GM18511 (cell line): ENCODE measurements around the gene SEMA6A.
"Not testable (repeated sequence)": the region's sequence is repeated elsewhere in the genome, so short reads cannot be mapped to it uniquely, and the experiment has no call there.

Source experiments
- ATAC-seq: cut with Tn5 transposase; IDR thresholded peaks from one replicate; pipeline ENCODE4 v1.9.1; 2021; ENCODE audit warnings: mild to moderate bottlenecking, moderate library complexity; ENCODE audit not compliant: unreplicated experiment

Gene SEMA6A

GRCh38 chr5:116554764-116555163 is 19.9 kb downstream of the SEMA6A start:
- ATAC-seq = no peak

GRCh38 chr5:116553366-116553765 is 21.3 kb downstream of the SEMA6A start:
- ATAC-seq = no peak

- no peak for ATAC-seq
These were observed 24.5 kb downstream of the SEMA6A start for GRCh38 chr5:116550082-116550481.

GRCh38 chr5:116546743-116547124 is 27.9 kb downstream of the SEMA6A start:
- ATAC-seq = no peak

GRCh38 chr5:116546033-116546742 is 28.4 kb downstream of the SEMA6A start:
- no peak for ATAC-seq

- not testable (repeated sequence) for ATAC-seq
These were observed 29.2 kb downstream of the SEMA6A start for GRCh38 chr5:116545465-116545864.

GRCh38 chr5:116544531-116545241 is 29.9 kb downstream of the SEMA6A start:
- ATAC-seq = no peak

- no peak for ATAC-seq
These were observed 31.1 kb downstream of the SEMA6A start for GRCh38 chr5:116543501-116543900.

GRCh38 chr5:116542619-116543018 is 32.0 kb downstream of the SEMA6A start:
- no peak for ATAC-seq

GRCh38 chr5:116539222-116539621 is 35.4 kb downstream of the SEMA6A start:
- no peak for ATAC-seq

- no peak for ATAC-seq
These were observed 38.1 kb downstream of the SEMA6A start for GRCh38 chr5:116536316-116537083.

GRCh38 chr5:116534964-116535651 is 39.5 kb downstream of the SEMA6A start:
- ATAC-seq = no peak

- ATAC-seq = no peak
These were observed 41.7 kb downstream of the SEMA6A start for GRCh38 chr5:116532762-116533525.

GRCh38 chr5:116531635-116532034 is 43.0 kb downstream of the SEMA6A start:
- no peak for ATAC-seq

- no peak for ATAC-seq
These were observed 43.5 kb downstream of the SEMA6A start for GRCh38 chr5:116531117-116531516.

GRCh38 chr5:116530276-116530675 is 44.3 kb downstream of the SEMA6A start:
- ATAC-seq = no peak

GRCh38 chr5:116529615-116530014 is 45.0 kb downstream of the SEMA6A start:
- no peak for ATAC-seq

GRCh38 chr5:116528519-116529234 is 45.9 kb downstream of the SEMA6A start:
- ATAC-seq = no peak

GRCh38 chr5:116527582-116527981 is 47.0 kb downstream of the SEMA6A start:
- no peak for ATAC-seq

- no peak for ATAC-seq
These were observed 48.9 kb downstream of the SEMA6A start for GRCh38 chr5:116525674-116526073.
